GM19468 (cell line): ENCODE measurements around the gene TESK2.

Experiments
- ATAC-seq: cut with Tn5 transposase; IDR thresholded peaks from one replicate; pipeline ENCODE4 v1.9.1; 2021; ENCODE audit warnings: mild to moderate bottlenecking, moderate library complexity, moderate number of reproducible peaks; ENCODE audit not compliant: unreplicated experiment; ENCODE audit errors: extremely low read depth

The TESK2 gene

GRCh38 chr1:45322486-45323040 lies 168.4 kb downstream of the TESK2 start:
- no peak for ATAC-seq

- no peak for ATAC-seq
Observed at GRCh38 chr1:45321444-45321843, 169.5 kb downstream of the TESK2 start.

GRCh38 chr1:45319761-45320160 lies 171.2 kb downstream of the TESK2 start:
- ATAC-seq, result no peak

- no peak for ATAC-seq
Observed at GRCh38 chr1:45317166-45317565, 173.8 kb downstream of the TESK2 start.

GRCh38 chr1:45314266-45314665 lies 176.7 kb downstream of the TESK2 start:
- ATAC-seq, result no peak

GRCh38 chr1:45306905-45307304 lies 184.1 kb downstream of the TESK2 start:
- no peak for ATAC-seq

GRCh38 chr1:45306319-45306718 lies 184.6 kb downstream of the TESK2 start:
- ATAC-seq, result no peak

- no peak for ATAC-seq
Observed at GRCh38 chr1:45305231-45305630, 185.7 kb downstream of the TESK2 start.

- ATAC-seq, result no peak
Observed at GRCh38 chr1:45304311-45305081, 186.5 kb downstream of the TESK2 start.

GRCh38 chr1:45303520-45304310 lies 187.2 kb downstream of the TESK2 start:
- ATAC-seq, result peak; percentile 20

GRCh38 chr1:45302505-45303150 lies 188.3 kb downstream of the TESK2 start:
- no peak for ATAC-seq

GRCh38 chr1:45300669-45300997 lies 190.3 kb downstream of the TESK2 start:
- no peak for ATAC-seq

- ATAC-seq, result no peak
Observed at GRCh38 chr1:45299981-45300668, 190.8 kb downstream of the TESK2 start.

GRCh38 chr1:45299296-45299695 lies 191.7 kb downstream of the TESK2 start:
- ATAC-seq, result no peak

GRCh38 chr1:45297666-45298356 lies 193.2 kb downstream of the TESK2 start:
- ATAC-seq, result no peak
